Naive thymus-derived CD8-positive, alpha-beta T cell (primary cell): Measurements from ENCODE around the gene POLR3E. TPM values are rescaled to one million over a fixed set of nuclear protein-coding genes. Genes with fewer than 3 reads are reported as not detected.

Experiments used
- ATAC-seq, 2 donors: fragments of 150-1000 bp; cut with Tn5 transposase in 1 of 2; sonication (Bioruptor Pico), chemical (Tn5 transposase) in 1 of 2; 1 replicate in 1 of 2; 2 replicates in 1 of 2; pipeline ENCODE4 v1.10.0; 2021; ENCODE audit warnings: mild to moderate bottlenecking in 2 of 2, moderate library complexity in 2 of 2
- POLR2A ChIA-PET: fragments of 350-600 bp; sonication (Branson Sonifier 250); formaldehyde crosslinking; loops from one replicate; lab custom pipeline; 2021; ENCODE audit warnings: antibody characterized with exemption; lab: Charles Lee
- DNase-seq, 10 donors: peaks; one replicate each; pipeline versions ENCODE4 v3.0.0 to v3.0.0-alpha.2; 2020 to 2022
- H3K27ac Mint-ChIP-seq, 10 donors: one replicate each; pipeline ENCODE4 v1.8.0; 2020 to 2022; ENCODE audit warnings: mild to moderate bottlenecking in 10 of 10, mixed read lengths in 10 of 10, moderate library complexity in 4 of 10, inconsistent platforms in 1 of 10
- H3K27me3 Mint-ChIP-seq, 5 donors: one replicate each; pipeline ENCODE4 v1.8.0; 2021 to 2022; ENCODE audit warnings: mixed read lengths in 5 of 5
- H3K36me3 Mint-ChIP-seq, 3 donors: one replicate each; pipeline ENCODE4 v1.8.0; 2020 to 2022; ENCODE audit warnings: mixed read lengths in 3 of 3, mild to moderate bottlenecking in 2 of 3, inconsistent platforms in 1 of 3
- H3K4me1 Mint-ChIP-seq, 4 donors: one replicate each; pipeline ENCODE4 v1.8.0; 2021 to 2022; ENCODE audit warnings: mixed read lengths in 4 of 4
- H3K4me3 Mint-ChIP-seq, 10 donors: one replicate each; pipeline ENCODE4 v1.8.0; 2020 to 2022; ENCODE audit warnings: mild to moderate bottlenecking in 10 of 10, mixed read lengths in 10 of 10, moderate library complexity in 6 of 10, inconsistent platforms in 1 of 10
- H3K9me3 Mint-ChIP-seq, 9 donors: one replicate each; pipeline ENCODE4 v1.8.0; 2020 to 2022; ENCODE audit warnings: mixed read lengths in 9 of 9, mild to moderate bottlenecking in 3 of 9, inconsistent platforms in 1 of 9, moderate library complexity in 1 of 9
- polyA plus RNA-seq, 3 donors: library from polyadenylated mRNA; unstranded; fragments of 300-500 nt; fragmentation: Illumina TruSeq; gene quantifications; one replicate each; pipeline ENCODE4 v1.2.3, GENCODE V29; 2021
- total RNA-seq, 8 experiments: library from RNA in 2 of 8; stranded (reverse) in 2 of 8; gene quantifications; one replicate each; pipeline ENCODE4 v1.2.3 and lab custom pipeline; 2021 to 2026

POLR3E gene
- total and polyA plus RNA-seq, 5 experiments from 2014 or later, result 11.1 to 110 (median 13.9) TPM

DNA sequence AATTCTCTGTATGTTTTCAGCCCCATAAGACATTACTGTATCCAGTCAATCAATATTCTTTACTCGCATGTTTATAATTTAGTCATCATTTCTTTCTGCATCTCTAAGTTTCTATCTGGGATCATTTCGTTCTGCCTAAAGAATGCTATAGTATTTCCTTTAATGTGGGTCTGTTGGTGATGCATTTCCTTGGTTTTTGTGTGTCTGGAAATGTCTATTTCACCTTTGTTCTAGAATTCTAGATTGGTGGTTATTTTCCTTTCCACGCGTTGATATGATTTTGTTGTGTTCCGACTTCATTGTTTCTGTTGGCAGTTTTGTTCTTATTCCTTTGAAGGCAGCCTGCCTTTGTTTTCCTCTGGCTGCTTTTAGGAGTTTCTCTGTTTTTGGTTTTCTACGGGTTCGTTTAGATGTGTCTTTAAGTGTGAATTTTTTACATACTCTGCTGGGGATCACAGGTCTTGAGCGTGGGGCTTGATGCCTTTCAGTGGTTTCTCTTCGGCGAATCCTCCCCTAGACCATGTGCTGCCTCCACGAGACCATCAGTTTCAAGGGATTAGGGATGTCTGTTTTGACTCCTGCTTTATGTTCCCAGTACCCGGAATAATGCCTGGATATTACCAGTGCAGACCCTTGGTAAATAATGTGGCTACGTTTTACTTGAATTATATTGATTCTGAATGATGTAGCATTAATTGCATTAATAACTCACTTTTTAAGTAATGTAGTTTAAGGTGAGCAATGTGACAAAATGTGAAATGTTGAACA lies 23.5 kb downstream of the POLR3E start:
- peaks cover 0 to 76% (median 13%) of the 10 kb centered on the region in 3 donors for H3K36me3 Mint-ChIP-seq
- POLR2A ChIA-PET, result interaction anchor here (0.8 to 1.6 kb wide), 3 partner anchors 9 to 52 kb away, joined by 3 to 4 read pairs (median 4); no protein-coding TSS in a partner anchor
- no peaks in the 10 kb centered on the region for H3K9me3 Mint-ChIP-seq
- H3K4me3 Mint-ChIP-seq, result no peak overlapping the region
- DNase-seq, result no peak
- H3K4me1 Mint-ChIP-seq, result peaks cover 5 to 15% (median 13%) of the 10 kb centered on the region in 4 donors
- no peak for ATAC-seq
- H3K27me3 Mint-ChIP-seq, result no peaks in the 10 kb centered on the region
- H3K27ac Mint-ChIP-seq, result peak overlapping the region in 6 of 10 donors; percentile 38 to 87 (median 81)

DNA sequence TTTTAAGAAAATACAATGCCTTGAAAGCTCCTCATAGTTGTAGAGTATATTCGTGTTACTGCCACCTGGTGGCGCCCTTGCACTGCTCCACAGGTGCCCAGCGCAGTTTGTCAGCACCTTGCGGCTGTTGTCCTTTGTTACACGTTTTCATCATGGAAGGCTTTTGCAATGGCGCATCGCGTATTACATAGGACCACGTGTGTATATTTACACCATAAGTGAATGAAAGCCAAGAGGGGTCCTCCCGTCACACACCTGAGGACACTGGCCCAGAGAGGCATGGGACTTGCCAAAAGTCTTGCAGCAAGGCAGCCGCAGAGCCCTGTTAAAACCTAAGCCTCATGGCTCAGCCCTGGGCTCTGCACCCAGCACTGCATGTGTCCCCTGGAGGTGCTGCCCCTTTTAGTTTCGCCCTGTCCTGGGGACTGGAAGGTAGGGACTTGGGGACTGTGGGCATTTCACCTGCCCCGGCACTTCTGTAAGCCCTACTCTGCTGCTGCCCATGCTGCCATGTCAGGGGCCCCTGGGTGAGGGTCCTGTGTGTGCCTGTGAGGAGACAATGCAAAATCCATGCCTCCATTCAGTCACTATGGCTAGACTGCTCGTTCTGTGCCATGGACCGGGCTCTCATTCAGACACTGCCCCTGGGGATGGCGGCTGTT lies 24.3 kb downstream of the POLR3E start:
- H3K4me3 Mint-ChIP-seq, result no peak overlapping the region
- peaks cover 5 to 15% (median 13%) of the 10 kb centered on the region in 4 donors for H3K4me1 Mint-ChIP-seq
- no peaks in the 10 kb centered on the region for H3K27me3 Mint-ChIP-seq
- no peaks in the 10 kb centered on the region for H3K9me3 Mint-ChIP-seq
- H3K36me3 Mint-ChIP-seq, result peaks cover 0 to 73% (median 13%) of the 10 kb centered on the region in 3 donors
- ATAC-seq (peak; percentile 73 to 78), DNase-seq (peak; percentile 50 to 83 (median 68))
- POLR2A ChIA-PET, result interaction anchor here (0.8 to 1.6 kb wide), 3 partner anchors 8 to 52 kb away, joined by 3 to 4 read pairs (median 4); no protein-coding TSS in a partner anchor
- H3K27ac Mint-ChIP-seq, result peak overlapping the region in 9 of 10 donors; percentile 70 to 90 (median 83)

DNA sequence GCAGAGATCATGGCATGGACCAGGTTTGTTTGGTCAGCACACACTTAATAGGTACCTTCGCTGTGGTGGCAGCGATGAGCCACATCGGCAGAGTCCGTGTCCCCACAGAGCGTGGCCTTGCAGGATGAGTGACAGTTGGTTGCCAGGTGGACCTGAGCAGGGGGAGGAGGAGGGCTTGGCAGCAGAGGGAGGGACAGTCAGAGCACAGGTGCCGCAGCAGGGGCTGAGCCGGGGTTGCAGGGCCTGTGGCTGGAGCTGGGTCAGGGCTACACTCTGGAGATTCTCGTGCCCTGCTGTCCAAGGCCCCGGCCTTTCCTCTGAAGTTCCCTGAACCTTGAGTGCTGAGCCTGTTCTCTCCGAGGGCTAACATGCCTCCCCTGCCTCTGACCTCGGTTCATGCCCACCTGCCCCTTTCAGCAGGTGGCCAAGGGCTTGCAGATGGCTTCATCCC lies 24.8 kb downstream of the POLR3E start:
- no peaks in the 10 kb centered on the region for H3K27me3 Mint-ChIP-seq
- H3K4me1 Mint-ChIP-seq, result peaks cover 5 to 17% (median 13%) of the 10 kb centered on the region in 4 donors
- H3K9me3 Mint-ChIP-seq, result no peaks in the 10 kb centered on the region
- peaks cover 0 to 76% (median 14%) of the 10 kb centered on the region in 3 donors for H3K36me3 Mint-ChIP-seq
- no peak for DNase-seq
- peak overlapping the region in 4 of 10 donors; percentile 29 to 85 (median 58) for H3K27ac Mint-ChIP-seq
- H3K4me3 Mint-ChIP-seq, result no peak overlapping the region
- POLR2A ChIA-PET, result interaction anchor here (1.2 to 1.6 kb wide), 2 partner anchors 8 to 15 kb away, joined by 3 to 4 read pairs; no protein-coding TSS in a partner anchor
- no peak for ATAC-seq

DNA sequence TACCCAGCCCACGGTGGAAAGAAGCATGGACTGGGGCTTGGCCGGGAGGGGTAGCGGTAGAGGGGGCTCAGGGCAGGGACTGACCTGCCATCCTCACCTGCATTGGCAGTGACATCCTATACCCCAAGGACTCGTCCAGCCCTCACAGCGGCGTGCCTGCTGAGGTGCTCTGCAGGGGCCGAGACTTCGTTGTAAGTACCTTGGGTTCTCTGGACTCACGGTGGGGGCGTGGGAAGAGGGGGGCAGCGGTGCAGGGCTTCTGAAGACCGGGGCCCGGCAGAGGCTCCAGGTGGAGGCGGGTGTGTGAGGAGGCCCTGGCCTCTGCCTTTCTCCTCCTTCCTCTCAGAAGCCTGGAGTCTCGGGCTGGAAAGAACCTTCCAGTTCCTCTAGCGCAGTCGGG lies 25.5 kb downstream of the POLR3E start:
- DNase-seq (no peak), ATAC-seq (no peak)
- H3K4me1 Mint-ChIP-seq, result peaks cover 5 to 17% (median 13%) of the 10 kb centered on the region in 4 donors
- H3K9me3 Mint-ChIP-seq, result no peaks in the 10 kb centered on the region
- H3K27ac Mint-ChIP-seq, result peak overlapping the region in 5 of 10 donors; percentile 6 to 71 (median 36)
- no peak overlapping the region for H3K4me3 Mint-ChIP-seq
- peaks cover 0 to 76% (median 9%) of the 10 kb centered on the region in 3 donors for H3K36me3 Mint-ChIP-seq
- POLR2A ChIA-PET, result no interaction called here
- H3K27me3 Mint-ChIP-seq, result no peaks in the 10 kb centered on the region

GRCh38 chr16:22323173-22323958 lies 26.2 kb downstream of the POLR3E start:
- H3K4me3 Mint-ChIP-seq, result peak overlapping the region in 1 of 10 donors; percentile 14
- H3K9me3 Mint-ChIP-seq, result no peaks in the 10 kb centered on the region
- H3K27me3 Mint-ChIP-seq, result no peaks in the 10 kb centered on the region
- DNase-seq (no peak), ATAC-seq (no peak)
- peaks cover 0 to 76% (median 8%) of the 10 kb centered on the region in 3 donors for H3K36me3 Mint-ChIP-seq
- H3K4me1 Mint-ChIP-seq, result peaks cover 5 to 17% (median 14%) of the 10 kb centered on the region in 4 donors
- H3K27ac Mint-ChIP-seq, result peak overlapping the region in 8 of 10 donors; percentile 31 to 65 (median 44)
- POLR2A ChIA-PET, result interaction anchor here (0.5 to 1.1 kb wide), 2 partner anchors 11 to 16 kb away, joined by 3 to 7 read pairs; no protein-coding TSS in a partner anchor

DNA sequence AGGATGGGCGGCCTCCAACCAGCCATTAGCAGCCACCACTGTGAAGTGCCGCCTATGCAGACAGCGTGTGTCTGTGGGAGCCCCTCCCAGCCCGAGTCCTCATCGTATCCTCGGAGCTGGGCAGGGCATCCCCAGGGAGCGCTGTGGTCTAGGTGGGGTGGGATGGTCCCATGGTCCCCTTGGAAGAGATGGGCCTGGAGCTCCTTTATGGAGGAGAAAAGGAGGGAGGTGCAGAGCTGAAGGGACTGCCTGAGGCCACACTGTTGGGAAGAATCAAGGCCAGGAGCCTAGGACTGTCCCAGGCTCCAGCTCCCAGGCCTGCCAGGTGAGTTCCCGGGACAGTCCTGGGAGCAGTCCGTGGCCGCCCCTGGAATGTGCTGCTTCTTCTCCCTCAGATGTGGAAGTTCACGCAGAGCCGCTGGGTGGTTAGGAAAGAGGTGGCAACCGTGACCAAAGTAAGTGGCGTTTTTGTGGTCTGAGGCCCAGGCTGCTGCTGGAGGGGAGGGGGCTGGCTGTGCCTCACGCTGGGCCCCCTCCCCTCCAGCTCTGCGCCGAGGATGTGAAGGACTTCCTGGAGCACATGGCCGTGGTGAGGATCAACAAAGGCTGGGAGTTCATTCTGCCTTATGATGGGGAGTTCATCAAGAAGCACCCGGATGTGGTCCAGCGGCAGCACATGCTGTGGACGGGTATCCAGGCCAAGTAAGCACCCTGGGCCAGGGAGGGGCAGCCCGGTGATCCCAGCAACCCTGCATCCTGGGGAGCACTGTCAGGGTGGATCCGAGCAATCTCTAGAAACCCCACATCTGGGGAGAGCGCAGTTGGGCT lies 27.0 kb downstream of the POLR3E start:
- POLR2A ChIA-PET, result interaction anchor here (0.5 to 1.1 kb wide), 3 partner anchors 12 to 51 kb away, joined by 3 to 7 read pairs (median 3); no protein-coding TSS in a partner anchor
- DNase-seq, result no peak

GRCh38 chr16:22324787-22325597 lies 27.8 kb downstream of the POLR3E start:
- peaks cover 0 to 76% (median 13%) of the 10 kb centered on the region in 3 donors for H3K36me3 Mint-ChIP-seq
- DNase-seq (no peak), ATAC-seq (no peak)
- H3K27ac Mint-ChIP-seq, result peak overlapping the region in 8 of 10 donors; percentile 13 to 81 (median 51)
- H3K4me1 Mint-ChIP-seq, result peaks cover 10 to 19% (median 17%) of the 10 kb centered on the region in 4 donors
- no peaks in the 10 kb centered on the region for H3K9me3 Mint-ChIP-seq
- POLR2A ChIA-PET, result interaction anchor here (1.0 to 1.6 kb wide), 4 partner anchors 14 to 50 kb away, joined by 3 to 5 read pairs (median 4); partner anchors contain the start of gene CDR2
- H3K27me3 Mint-ChIP-seq, result no peaks in the 10 kb centered on the region
- H3K4me3 Mint-ChIP-seq, result peak overlapping the region in 1 of 10 donors; percentile 14

More for the DNA sequence above, 27.0 kb downstream of the POLR3E start:
- Mint-ChIP-seq H3K36me3 (peaks cover 0 to 76% (median 8%) of the 10 kb centered on the region in 3 donors), H3K4me3 (peak overlapping the region in 1 of 10 donors; percentile 20), H3K9me3 (no peaks in the 10 kb centered on the region), H3K27ac (peak overlapping the region in 9 of 10 donors; percentile 7 to 71 (median 50)), H3K27me3 (no peaks in the 10 kb centered on the region), H3K4me1 (peaks cover 5 to 16% (median 14%) of the 10 kb centered on the region in 4 donors)
- ATAC-seq, result no peak

DNA sequence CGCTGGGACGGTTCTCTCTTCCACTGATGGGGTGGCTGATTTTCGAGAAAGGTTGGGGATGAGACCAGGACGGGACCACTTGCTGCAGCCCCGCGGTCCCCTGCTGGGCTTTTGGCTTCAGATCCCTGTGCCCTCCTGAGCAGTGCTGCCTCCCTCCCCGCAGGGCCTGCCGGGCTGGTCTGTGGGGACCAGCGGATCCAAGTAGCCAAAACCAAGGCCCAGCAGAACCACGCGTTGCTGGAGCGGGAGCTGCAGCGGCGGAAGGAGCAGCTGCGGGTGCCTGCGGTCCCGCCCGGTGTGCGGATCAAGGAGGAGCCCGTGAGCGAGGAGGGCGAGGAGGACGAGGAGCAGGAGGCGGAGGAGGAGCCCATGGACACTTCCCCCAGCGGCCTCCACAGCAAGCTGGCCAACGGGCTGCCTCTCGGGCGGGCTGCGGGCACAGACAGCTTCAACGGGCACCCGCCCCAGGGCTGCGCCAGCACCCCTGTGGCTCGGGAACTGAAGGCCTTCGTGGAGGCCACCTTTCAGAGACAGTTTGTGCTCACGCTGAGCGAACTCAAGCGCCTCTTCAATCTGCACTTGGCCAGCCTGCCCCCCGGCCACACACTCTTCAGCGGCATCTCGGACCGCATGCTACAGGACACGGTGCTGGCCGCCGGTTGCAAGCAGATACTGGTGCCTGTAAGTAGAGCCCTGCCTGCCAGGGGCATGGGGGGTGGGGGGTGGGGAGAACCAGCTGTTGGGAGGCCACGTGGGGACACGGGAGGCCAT lies 28.6 kb downstream of the POLR3E start:
- Mint-ChIP-seq H3K9me3 (no peaks in the 10 kb centered on the region), H3K27me3 (no peaks in the 10 kb centered on the region), H3K27ac (peak overlapping the region in 3 of 10 donors; percentile 28 to 52 (median 52)), H3K36me3 (peaks cover 0 to 77% (median 16%) of the 10 kb centered on the region in 3 donors), H3K4me1 (peaks cover 17 to 24% (median 23%) of the 10 kb centered on the region in 4 donors), H3K4me3 (peak overlapping the region in 1 of 10 donors; percentile 24)
- ATAC-seq (no peak), DNase-seq (no peak)
- POLR2A ChIA-PET, result interaction anchor here (1.0 to 1.6 kb wide), 3 partner anchors 13 to 49 kb away, joined by 3 to 5 read pairs (median 4); partner anchors contain the start of gene CDR2

DNA sequence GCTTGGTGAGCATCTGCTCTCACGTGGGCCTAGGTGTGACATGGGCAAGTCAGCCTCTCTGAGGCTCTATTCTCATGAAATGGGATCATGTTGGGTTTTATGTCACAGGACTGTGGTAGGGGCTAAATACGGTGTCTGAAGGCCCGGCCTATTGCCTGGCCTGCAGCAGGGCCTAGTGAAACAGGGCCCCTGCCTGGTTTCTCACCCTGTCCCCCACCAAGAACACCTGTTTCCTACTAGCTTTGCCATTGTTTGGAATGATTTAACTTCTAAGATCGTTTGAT lies 29.1 kb downstream of the POLR3E start:
- Mint-ChIP-seq H3K4me1 (peaks cover 12 to 20% (median 19%) of the 10 kb centered on the region in 4 donors), H3K9me3 (no peaks in the 10 kb centered on the region), H3K27ac (peak overlapping the region in 4 of 10 donors; percentile 28 to 80 (median 52)), H3K36me3 (peaks cover 0 to 77% (median 14%) of the 10 kb centered on the region in 3 donors), H3K4me3 (no peak overlapping the region), H3K27me3 (no peaks in the 10 kb centered on the region)
- ATAC-seq, result no peak
- POLR2A ChIA-PET, result interaction anchor here (1.6 kb wide), 1 partner anchor 48 kb away, joined by 4 read pairs; the partner anchor contains the start of gene CDR2
- no peak for DNase-seq
